Stimulated activated CD4-positive, alpha-beta T cell treated with anti-CD3 and anti-CD28 coated beads, TNF-alpha, amount 100 ng/mL, for 4 hours (primary cell): ENCODE data around the gene STX4.

Experiments
- DNase-seq, 3 experiments: peaks; one replicate each; pipeline ENCODE4 v3.0.0-alpha.2; 2020; ENCODE audit warnings: low read depth in 3 of 3

Gene STX4

DNA sequence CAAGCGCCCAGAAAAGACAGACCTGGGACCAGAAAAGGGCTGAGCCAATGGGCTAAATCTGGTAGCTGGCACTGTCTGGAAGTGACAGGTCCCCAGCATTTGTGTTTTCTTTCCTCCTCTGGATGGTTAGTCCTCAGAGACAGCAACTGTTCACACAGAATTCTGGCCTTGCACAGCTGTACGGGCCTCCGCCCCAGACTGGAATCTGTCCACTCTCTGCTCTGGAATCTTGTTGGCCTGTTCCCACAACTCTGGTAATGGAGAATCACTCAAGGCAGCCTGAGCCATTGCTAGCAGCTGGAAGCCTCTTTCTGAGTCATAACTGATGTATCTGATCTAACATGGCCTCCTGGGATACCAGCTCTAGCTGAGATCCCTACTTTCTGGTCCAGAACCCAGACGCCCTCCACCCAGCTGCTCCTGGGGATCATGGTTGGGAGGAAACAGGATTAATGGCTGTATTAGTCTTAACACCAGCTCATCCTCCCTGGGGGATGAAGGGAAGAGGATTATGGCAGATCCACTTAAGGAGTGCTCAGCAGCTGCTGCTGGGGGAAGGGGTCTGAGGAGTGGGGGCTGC, 31.6 kb downstream of the STX4 start:
- no peak for DNase-seq

DNA sequence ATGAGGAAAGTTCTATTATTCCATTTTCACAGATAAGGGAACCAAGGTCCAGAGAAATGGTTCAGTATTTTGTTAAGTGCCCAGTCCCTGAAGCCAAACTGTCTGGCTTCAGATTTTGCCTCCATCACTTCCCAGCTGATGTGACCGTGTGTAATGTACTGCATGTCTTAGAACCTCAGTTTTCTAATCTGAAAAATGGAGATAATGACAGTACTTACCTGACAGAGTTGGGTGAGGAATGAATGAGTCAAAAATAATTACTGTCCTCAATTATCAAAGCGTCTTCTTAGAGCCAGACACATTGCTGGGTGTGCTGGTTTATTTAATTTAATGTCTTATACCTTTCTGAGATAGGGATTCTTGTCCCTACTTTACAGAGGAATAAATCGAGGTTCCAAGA, 34.0 kb downstream of the STX4 start:
- DNase-seq = no peak

DNA sequence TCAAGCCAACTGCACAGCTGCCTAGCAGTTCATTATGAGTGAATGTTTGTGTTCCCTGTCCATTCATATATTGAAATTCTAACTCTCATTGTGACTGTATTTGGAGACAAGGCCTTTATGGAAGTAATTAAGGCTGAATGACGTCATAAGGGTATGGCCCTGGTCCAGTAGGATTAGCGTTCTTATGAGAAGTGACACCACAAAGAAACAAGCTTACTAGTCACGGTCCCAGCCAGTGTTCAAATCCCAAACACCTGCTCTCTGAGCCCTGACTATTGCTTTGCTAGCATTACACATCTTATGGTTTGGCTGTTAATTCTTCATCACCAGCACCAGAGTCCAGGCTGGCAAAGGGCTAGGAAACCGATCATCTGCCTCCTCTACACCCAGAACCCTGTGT, 38.5 kb downstream of the STX4 start:
- DNase-seq = no peak

DNA sequence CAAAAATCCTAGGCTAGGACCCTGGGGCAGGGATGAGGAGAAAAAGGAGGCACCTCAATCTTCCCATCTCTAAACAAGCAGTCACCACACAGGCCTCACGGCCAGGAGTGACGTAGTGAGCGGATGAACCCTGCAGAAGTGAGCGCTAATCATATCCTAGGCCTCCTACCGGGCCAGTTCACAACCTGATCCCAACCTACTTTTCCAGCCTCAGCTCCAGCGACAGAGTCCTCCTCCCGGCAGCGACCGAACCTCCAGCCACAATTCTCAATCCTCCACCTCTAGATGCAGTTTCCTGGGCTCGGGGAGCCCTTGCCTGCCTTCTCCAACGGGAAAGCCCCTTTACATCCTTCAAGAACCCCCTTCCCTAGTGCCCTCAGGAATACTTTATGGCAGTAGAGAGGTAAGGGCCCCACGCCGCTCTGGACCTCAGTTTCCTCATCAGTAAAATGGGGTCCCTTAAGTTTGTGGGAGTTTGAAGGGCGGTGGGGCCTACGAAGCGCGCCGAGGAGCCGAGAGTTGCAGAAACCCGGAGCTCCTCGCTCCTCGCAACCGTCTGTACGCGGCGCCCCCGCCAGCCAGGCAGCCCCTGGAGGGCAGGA, 39.3 kb downstream of the STX4 start:
- no peak for DNase-seq

DNA sequence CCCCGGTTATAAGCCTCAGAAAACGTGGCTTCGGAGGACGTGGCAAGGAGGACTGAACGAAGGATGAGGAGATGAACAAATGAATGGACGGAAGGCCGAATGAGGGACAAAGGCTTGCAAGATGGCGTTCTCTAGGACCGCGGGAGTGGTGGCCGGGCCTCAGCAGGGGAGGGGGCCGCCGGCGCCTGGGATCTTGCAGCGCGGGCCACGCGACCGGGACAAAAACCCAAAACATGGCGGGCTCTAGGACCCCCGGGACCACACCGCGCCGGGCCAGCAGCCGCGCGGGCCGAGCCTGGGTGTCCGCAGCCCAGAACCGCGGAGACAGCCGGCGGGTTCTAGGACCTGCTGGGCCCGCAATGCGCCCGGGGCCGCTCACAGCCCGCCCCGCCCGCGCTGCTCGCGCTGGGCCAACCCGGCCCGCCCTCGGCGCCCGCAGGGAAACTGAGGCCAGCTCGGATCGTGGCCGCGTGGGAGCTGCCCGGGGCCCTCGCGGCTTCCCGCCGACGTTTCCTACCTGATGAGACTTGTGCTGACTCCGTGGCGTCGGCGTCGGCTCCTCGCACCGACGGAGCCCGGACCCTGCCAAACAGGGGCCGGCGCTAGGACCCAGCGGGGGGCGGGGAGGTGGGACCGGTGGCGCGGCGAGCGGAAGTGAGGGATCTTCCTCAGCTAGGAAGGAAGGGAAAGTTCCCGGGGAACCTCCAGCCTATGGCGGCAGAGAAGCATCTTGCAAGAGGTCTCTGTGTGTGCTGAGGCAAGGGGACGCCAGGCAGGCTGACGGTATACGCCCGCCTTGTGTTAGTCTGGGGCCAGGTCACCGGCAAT, 40.0 kb downstream of the STX4 start:
- DNase-seq = peak; percentile 68 to 81 (median 72)

DNA sequence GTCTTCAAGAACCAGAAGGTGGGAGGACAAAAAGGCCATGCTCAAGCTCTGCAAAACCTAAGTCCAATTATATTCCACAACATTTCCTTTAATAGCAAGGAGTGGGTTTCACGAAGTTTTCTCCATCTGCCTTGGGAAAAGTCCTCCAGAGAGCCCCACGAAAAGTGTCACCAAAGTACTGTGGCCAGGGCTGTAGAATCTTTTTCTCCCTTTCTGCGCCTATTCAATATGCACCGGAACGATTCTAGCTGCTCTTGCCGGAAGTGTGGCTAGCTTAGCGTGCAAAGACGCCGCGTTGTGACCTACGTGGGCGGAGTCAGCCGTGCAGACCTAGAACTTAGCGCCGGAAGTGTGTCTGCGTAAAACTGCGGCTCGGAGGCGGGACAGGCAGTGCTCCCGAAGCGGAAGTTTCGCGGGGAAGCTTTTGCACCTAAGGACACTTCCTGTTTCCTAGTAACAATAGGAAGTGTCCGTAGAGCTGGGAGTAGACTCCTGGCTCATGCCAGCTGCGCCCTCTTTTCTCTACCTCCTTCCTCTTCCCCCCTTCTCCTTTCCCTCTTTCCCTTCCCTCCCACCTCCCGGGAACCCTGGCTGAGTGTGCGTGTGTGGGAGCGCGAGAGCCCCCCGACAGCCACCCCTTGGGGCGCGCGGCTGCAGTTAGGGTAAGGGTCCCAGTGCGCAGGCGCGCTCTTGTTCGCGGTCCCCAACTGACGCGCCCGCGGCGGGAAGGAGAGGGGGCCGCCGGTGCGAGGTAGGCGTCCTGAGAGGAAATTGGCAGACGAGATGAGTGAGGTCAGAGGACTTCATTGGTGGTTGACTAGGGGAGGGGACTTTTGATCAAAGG, 40.8 kb downstream of the STX4 start, which contains the start of the genes ZNF646 and ZNF668:
Gene ZNF646 (plus strand): TSS at position 453 of the 844 bp plus-strand sequence. CDS start 1,903 bp downstream, outside the sequence.
Gene ZNF668 (minus strand): TSS at position 271 of the 844 bp plus-strand sequence. CDS start 9,781 bp downstream, outside the sequence.
- peak; percentile 82 to 97 (median 96) for DNase-seq

DNA sequence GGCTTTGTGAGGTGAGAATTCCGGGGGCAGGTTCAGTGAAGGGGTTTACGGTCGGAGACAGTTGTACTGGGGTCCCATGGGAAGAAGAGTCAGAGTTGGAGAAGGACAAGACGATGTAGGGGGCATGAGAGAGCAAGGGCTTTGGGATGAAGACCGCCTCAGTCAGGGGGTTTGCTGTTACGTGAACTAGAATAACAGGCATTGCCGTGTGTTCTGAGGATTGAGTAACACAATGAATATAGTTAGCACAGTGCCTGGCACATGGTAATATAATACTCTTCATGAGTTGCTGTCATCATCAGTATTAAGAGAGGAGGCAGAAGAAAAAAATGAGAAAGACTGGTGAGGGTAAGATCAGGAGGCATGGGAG, 41.4 kb downstream of the STX4 start:
- no peak for DNase-seq

DNA sequence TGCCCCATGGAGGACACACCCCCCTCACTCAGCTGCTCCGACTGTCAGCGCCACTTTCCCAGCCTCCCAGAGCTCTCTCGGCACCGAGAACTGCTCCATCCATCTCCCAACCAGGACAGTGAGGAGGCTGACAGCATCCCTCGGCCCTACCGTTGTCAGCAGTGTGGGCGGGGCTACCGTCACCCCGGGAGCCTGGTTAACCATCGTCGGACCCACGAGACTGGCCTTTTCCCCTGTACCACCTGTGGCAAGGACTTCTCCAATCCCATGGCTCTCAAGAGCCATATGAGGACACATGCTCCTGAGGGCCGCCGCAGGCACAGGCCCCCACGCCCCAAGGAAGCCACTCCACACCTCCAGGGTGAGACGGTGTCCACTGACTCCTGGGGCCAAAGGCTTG, 43.0 kb downstream of the STX4 start:
- no peak for DNase-seq

DNA sequence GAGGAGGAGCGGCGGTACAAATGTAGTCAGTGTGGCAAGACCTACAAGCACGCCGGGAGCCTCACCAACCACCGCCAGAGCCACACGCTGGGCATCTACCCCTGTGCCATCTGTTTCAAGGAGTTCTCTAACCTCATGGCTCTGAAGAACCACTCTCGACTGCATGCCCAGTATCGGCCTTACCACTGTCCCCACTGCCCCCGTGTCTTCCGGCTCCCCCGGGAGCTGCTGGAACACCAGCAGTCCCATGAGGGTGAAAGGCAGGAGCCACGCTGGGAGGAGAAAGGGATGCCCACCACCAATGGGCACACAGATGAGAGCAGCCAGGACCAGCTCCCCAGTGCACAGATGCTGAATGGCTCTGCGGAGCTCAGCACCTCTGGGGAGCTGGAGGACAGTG, 43.7 kb downstream of the STX4 start:
- DNase-seq = no peak

DNA sequence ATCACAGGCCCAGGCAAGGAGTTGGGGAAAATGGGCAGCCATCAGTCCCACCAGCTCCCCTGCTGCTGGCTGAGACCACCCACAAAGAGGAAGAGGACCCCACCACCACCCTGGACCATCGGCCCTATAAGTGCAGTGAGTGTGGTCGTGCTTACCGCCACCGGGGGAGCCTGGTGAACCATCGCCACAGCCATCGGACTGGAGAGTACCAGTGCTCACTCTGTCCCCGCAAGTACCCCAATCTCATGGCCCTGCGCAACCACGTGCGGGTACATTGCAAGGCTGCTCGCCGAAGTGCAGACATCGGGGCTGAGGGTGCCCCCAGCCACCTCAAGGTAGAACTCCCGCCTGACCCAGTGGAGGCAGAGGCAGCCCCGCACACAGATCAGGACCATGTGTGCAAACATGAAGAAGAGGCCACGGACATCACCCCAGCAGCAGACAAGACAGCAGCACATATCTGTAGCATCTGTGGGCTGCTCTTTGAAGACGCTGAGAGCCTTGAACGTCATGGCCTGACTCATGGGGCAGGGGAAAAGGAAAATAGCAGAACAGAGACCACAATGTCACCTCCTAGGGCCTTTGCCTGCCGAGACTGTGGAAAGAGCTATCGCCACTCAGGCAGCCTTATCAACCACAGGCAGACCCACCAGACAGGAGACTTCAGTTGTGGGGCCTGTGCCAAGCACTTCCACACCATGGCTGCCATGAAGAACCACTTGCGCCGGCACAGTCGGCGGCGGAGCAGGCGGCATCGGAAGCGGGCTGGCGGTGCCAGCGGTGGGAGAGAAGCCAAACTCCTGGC, 44.4 kb downstream of the STX4 start:
- no peak for DNase-seq

DNA sequence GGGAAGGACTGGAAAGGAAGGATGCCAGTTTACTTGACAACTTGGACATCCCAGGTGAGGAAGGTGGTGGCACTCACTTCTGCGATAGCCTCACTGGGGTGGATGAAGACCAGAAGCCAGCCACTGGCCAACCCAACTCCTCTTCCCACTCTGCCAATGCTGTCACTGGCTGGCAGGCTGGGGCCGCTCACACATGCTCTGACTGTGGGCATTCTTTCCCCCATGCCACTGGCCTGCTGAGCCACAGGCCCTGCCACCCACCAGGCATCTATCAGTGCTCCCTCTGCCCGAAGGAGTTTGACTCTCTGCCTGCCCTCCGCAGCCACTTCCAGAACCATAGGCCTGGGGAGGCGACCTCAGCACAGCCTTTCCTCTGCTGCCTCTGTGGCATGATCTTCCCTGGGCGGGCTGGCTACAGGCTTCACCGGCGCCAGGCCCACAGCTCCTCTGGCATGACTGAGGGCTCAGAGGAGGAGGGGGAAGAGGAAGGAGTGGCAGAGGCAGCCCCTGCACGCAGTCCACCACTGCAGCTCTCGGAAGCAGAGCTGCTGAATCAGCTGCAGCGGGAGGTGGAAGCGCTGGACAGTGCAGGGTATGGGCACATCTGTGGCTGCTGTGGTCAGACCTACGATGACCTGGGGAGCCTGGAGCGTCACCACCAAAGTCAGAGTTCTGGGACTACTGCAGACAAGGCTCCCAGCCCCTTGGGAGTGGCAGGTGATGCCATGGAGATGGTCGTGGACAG, 45.4 kb downstream of the STX4 start:
- DNase-seq = no peak

DNA sequence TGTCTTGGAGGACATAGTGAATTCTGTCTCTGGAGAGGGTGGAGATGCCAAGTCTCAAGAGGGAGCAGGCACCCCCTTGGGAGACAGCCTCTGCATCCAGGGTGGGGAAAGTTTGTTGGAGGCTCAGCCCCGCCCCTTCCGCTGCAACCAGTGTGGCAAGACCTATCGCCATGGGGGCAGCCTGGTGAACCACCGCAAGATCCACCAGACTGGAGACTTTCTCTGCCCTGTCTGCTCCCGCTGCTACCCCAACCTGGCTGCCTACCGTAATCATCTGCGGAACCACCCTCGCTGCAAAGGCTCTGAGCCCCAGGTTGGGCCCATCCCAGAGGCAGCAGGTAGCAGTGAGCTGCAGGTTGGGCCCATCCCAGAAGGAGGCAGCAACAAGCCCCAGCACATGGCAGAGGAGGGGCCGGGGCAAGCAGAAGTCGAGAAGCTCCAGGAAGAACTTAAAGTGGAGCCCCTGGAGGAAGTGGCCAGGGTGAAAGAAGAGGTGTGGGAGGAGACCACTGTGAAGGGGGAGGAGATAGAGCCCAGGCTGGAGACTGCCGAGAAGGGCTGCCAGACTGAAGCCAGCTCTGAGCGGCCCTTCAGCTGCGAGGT, 46.1 kb downstream of the STX4 start:
- no peak for DNase-seq

DNA sequence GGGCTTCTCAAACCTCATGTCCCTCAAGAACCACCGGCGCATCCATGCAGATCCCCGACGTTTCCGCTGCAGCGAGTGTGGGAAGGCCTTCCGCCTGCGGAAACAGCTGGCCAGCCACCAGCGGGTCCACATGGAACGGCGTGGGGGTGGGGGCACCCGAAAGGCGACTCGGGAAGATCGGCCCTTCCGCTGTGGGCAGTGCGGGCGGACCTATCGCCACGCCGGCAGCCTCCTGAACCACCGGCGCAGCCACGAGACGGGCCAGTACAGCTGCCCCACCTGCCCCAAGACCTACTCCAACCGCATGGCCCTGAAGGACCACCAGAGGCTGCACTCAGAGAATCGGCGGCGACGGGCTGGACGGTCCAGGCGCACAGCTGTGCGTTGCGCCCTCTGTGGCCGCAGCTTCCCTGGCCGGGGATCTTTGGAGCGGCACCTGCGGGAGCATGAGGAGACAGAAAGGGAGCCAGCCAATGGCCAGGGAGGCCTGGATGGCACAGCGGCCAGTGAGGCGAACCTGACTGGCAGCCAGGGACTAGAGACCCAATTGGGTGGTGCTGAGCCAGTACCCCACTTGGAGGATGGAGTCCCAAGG, 46.8 kb downstream of the STX4 start:
- no peak for DNase-seq

DNA sequence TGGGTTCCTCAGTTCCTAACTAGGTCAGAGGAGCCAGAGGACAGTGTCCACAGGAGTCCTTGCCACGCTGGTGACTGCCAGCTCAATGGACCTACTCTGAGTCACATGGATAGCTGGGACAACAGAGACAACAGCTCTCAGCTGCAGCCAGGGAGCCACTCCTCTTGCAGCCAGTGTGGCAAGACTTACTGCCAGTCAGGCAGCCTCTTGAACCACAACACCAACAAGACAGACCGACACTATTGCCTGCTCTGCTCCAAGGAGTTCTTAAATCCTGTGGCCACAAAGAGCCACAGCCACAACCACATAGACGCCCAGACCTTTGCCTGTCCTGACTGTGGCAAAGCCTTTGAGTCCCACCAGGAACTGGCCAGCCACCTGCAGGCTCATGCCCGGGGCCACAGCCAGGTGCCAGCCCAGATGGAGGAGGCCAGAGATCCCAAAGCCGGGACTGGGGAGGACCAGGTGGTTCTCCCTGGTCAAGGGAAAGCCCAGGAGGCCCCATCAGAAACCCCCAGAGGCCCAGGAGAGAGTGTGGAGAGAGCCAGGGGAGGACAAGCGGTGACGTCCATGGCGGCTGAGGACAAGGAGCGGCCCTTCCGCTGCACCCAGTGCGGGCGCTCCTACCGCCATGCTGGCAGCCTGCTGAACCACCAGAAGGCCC, 47.5 kb downstream of the STX4 start:
- DNase-seq = no peak

DNA sequence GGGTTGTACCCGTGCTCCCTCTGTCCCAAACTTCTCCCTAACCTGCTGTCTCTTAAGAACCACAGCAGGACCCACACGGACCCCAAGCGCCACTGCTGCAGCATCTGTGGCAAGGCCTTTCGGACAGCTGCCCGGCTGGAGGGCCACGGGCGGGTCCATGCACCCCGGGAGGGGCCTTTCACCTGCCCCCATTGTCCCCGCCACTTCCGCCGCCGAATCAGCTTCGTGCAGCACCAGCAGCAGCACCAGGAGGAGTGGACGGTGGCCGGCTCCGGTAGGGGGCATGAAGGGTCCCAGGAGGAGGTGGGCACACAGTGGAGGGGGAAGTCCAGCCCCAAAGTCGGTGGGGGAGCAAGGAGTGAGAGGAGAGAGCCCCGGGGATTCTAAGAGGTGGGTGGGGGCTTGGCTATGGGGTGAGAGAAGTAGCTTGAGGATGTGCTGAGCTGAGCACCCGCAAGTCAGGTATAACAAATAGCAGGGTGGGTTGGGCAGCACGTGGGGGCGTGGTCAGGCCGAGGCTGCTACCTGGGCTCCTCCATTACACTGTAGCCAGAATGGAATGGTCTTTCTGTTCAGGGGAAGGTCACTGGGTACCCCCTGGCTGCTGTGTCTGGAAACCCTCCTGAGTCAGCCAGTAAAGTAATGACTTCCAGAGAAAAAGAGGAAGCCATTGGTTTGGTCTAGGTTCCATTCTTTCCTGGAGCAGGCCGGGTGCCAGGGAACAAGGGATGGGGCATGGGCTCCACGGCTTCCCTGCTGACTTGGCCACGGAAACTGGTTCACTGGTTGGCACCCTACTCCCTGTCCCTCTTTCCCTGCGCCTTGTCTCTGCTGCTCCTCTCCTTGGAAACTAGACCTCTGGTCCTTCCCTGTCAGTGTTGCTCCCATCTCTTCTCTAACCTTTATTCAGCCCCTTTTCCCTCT, 48.3 kb downstream of the STX4 start:
- no peak for DNase-seq

DNA sequence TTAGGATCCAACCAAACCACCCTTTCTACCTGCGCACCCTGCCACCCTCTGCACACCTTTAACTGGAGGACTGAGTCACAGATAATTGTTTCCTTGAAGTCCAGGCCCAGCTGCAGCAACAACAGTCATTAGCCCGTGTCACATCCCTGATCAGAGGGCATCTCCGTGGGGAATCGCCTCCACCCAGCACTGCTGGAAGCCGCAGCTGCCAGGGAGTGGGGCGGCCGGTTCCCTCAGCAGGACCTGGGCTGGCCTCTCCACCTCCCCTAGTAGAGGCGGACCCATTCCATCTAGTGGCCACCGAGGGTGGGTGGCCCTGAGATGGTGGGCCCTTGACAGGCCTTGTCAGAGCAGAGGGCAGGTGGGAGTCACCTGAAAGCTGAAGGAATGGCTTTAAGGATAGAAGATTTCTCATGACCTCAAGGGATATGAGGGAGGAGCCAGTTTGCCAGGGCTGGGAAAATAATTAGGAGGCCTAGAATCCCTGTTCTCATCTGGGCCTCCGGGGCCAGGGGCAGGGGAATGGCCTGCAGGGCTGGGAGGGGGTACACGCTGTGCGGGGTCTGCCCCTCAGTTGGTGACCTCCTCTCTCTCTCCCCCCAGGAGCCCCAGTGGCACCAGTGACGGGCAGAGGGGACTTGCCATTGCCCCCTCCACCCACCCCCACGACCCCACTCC, 49.1 kb downstream of the STX4 start:
- DNase-seq = no peak

DNA sequence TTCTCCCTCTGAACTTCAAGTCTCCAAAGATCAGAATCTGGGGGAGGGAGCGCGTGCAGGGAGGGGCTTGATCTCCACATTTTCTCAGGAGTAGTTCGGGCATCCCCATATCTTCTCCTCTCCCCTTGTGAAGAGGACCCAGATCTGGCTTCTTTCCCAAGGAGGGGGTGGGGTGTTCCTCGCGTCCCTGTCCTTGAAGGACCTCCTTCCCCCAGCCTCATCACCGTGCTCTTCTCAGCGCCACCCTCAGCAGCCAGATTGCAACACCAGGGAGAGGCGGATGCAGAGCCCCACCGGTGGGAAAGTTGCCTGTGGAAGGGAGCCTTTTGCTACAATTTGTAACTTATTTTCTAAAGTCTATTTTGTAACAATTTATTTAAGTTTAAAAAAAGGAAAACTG, 49.7 kb downstream of the STX4 start:
- no peak for DNase-seq
